HCT116 (cell line): ENCODE measurements around the gene EVA1A. TPM values are rescaled to one million over a fixed set of nuclear protein-coding genes. Genes with fewer than 3 reads are reported as not detected.

Source experiments
- ATAC-seq: fragments of 200-7000 bp; cut with Tn5 transposase; 2 replicates; pipeline ENCODE4 v1.9.1; 2020; ENCODE audit warnings: mild to moderate bottlenecking, moderate library complexity
- BruUV-seq: library from RNA; stranded (reverse); fragments of 400-500 nt; replicated peaks from 2 replicates; lab custom pipeline; 2021; lab: Mats Ljungman, UMichigan
- CTCF ChIA-PET: fragments of 300-600 bp; sonication (Branson Sonifier 250); formaldehyde crosslinking; loops from one replicate; lab custom pipeline; 2021; ENCODE audit warnings: antibody characterized with exemption; lab: Charles Lee
- POLR2A ChIA-PET: fragments of 300-600, 350-600 bp; sonication (Branson Sonifier 250); formaldehyde crosslinking; loops from one replicate; lab custom pipeline; 2021; ENCODE audit warnings: antibody characterized with exemption; lab: Charles Lee
- RAD21 ChIA-PET, 2 experiments: fragments of 300-600 bp; sonication (Branson Sonifier 250); formaldehyde crosslinking; loops; one replicate each; lab custom pipeline; 2023; ENCODE audit warnings: low total read pairs in 2 of 2; ENCODE audit not compliant: uncharacterized antibody in 2 of 2, unreplicated experiment in 2 of 2, low non-redundant PET in 1 of 2; lab: Charles Lee
- DNase-seq: peaks from one replicate; pipeline ENCODE4 v3.0.0-alpha.2; 2010; ENCODE audit warnings: low read depth, low spot score
- H2AFZ ChIP-seq: fragments of 200-600 bp; shearing (Covaris generic), sonication (generic); 2 replicates; pipeline ENCODE4 v1.6.1; 2017; ENCODE audit warnings: low read depth, mixed run types, mixed read lengths, antibody characterized with exemption, low read length; ENCODE audit not compliant: poor library complexity, severe bottlenecking
- H3K27ac ChIP-seq: 2 replicates; pipeline ENCODE4 v1.5.1; 2012; ENCODE audit warnings: low read depth, low read length
- H3K27me3 ChIP-seq: fragments of 200-600 bp; sonication (generic); 2 replicates; pipeline ENCODE4 v1.6.1; 2016; ENCODE audit warnings: mixed run types, low read length, mixed read lengths; ENCODE audit not compliant: insufficient read depth
- H3K36me3 ChIP-seq, 2 experiments: fragments of 200-500 bp in 1 of 2; fragments of 200-600 bp in 1 of 2; sonication (Bioruptor generic) in 1 of 2; sonication (generic) in 1 of 2; 2 replicates each; pipeline versions ENCODE4 v1.5.1 to v1.6.1; 2014 to 2016; ENCODE audit warnings: low read length in 2 of 2, inconsistent platforms in 1 of 2, mixed read lengths in 1 of 2, mixed run types in 1 of 2; ENCODE audit not compliant: insufficient read depth in 2 of 2, control insufficient read depth in 1 of 2
- H3K4me1 ChIP-seq, 2 experiments: fragments of 200-600 bp in 1 of 2; sonication (generic) in 1 of 2; 2 replicates each; pipeline versions ENCODE4 v1.5.1 to v1.6.1; 2012 to 2017; ENCODE audit warnings: low read length in 2 of 2, inconsistent platforms in 1 of 2, mild to moderate bottlenecking in 1 of 2, mixed read lengths in 1 of 2, mixed run types in 1 of 2, moderate library complexity in 1 of 2; ENCODE audit not compliant: insufficient read depth in 2 of 2, control insufficient read depth in 1 of 2
- H3K4me2 ChIP-seq: fragments of 200-600 bp; sonication (generic); 2 replicates; pipeline ENCODE4 v1.6.1; 2017; ENCODE audit warnings: mixed run types, low read length, mixed read lengths
- H3K4me3 ChIP-seq, 2 experiments: fragments of 200-600 bp in 1 of 2; sonication (generic) in 1 of 2; replicated peaks in 1 of 2; 2 replicates each; pipeline ENCODE4 v1.5.1; 2011 to 2016; ENCODE audit warnings: low read length in 2 of 2, control low read depth in 1 of 2, low read depth in 1 of 2, mild to moderate bottlenecking in 1 of 2, mixed read lengths in 1 of 2, mixed run types in 1 of 2
- H3K79me2 ChIP-seq: fragments of 200-600 bp; sonication (generic); 2 replicates; pipeline ENCODE4 v1.6.1; 2017; ENCODE audit warnings: mild to moderate bottlenecking, mixed run types, low read length, moderate library complexity, mixed read lengths; ENCODE audit not compliant: insufficient read depth
- H3K9ac ChIP-seq: fragments of 200-600 bp; sonication (generic); 2 replicates; pipeline ENCODE4 v1.6.1; 2016; ENCODE audit warnings: low read length, mixed read lengths
- H3K9me2 ChIP-seq: fragments of 200-600 bp; sonication (generic), shearing (Covaris generic); 2 replicates; pipeline ENCODE4 v1.6.1; 2017; ENCODE audit warnings: mixed run types, mild to moderate bottlenecking, moderate library complexity; ENCODE audit not compliant: insufficient read depth
- H3K9me3 ChIP-seq, 2 experiments: fragments of 200-500 bp in 1 of 2; fragments of 200-600 bp in 1 of 2; sonication (Bioruptor generic) in 1 of 2; sonication (generic) in 1 of 2; 2 replicates each; pipeline ENCODE4 v1.6.1; 2014 to 2017; ENCODE audit warnings: low read length in 2 of 2, mixed read lengths in 2 of 2, inconsistent platforms in 1 of 2, low read depth in 1 of 2, mild to moderate bottlenecking in 1 of 2, mixed run types in 1 of 2, moderate library complexity in 1 of 2; ENCODE audit not compliant: control insufficient read depth in 1 of 2, insufficient read depth in 1 of 2
- H4K20me1 ChIP-seq: fragments of 200-600 bp; sonication (generic), shearing (Covaris generic); 2 replicates; pipeline ENCODE4 v1.6.1; 2017; ENCODE audit warnings: mixed run types, mild to moderate bottlenecking, moderate library complexity; ENCODE audit not compliant: insufficient read depth
- CBX3 ChIP-seq: IDR thresholded peaks from 2 replicates; pipeline ENCODE4 v1.6.1; 2012; ENCODE audit warnings: low read depth
- CEBPB ChIP-seq: IDR thresholded peaks from 2 replicates; pipeline ENCODE4 v1.6.1; 2012; ENCODE audit warnings: low read depth
- CTCF ChIP-seq, 3 experiments: fragments of 200-600 bp in 1 of 3; sonication (generic) in 1 of 3; IDR thresholded peaks in 2 of 3; conservative IDR thresholded peaks in 1 of 3; 2 replicates each; pipeline ENCODE4 v1.5.1; 2012 to 2017; ENCODE audit warnings: low read depth in 2 of 3, low read length in 2 of 3, antibody characterized with exemption in 1 of 3, borderline replicate concordance in 1 of 3, control low read depth in 1 of 3, mild to moderate bottlenecking in 1 of 3, mixed read lengths in 1 of 3, mixed run types in 1 of 3, moderate library complexity in 1 of 3; ENCODE audit not compliant: insufficient read depth in 1 of 3
- ELF1 ChIP-seq: IDR thresholded peaks from 2 replicates; pipeline ENCODE4 v1.6.1; 2012; ENCODE audit warnings: low read depth, borderline replicate concordance
- FOSL1 ChIP-seq: IDR thresholded peaks from 2 replicates; pipeline ENCODE4 v1.6.1; 2012; ENCODE audit warnings: low read depth
- MAX ChIP-seq: IDR thresholded peaks from 2 replicates; pipeline ENCODE4 v1.6.1; 2012
- POLR2A ChIP-seq: IDR thresholded peaks from 2 replicates; pipeline ENCODE4 v1.7.0; 2011; ENCODE audit warnings: borderline replicate concordance; ENCODE audit not compliant: insufficient read depth, insufficient read length; ENCODE audit errors: extremely low read depth
- RAD21 ChIP-seq: IDR thresholded peaks from 2 replicates; pipeline ENCODE4 v1.6.1; 2012; ENCODE audit warnings: low read depth, mild to moderate bottlenecking
- REST ChIP-seq: IDR thresholded peaks from 2 replicates; pipeline ENCODE4 v1.6.1; 2012; ENCODE audit warnings: low read depth
- SP1 ChIP-seq: IDR thresholded peaks from 2 replicates; pipeline ENCODE4 v1.6.1; 2012; ENCODE audit warnings: low read depth
- SRF ChIP-seq: IDR thresholded peaks from 2 replicates; pipeline ENCODE4 v1.6.1; 2012; ENCODE audit warnings: low read depth
- ZFX ChIP-seq: fragments of 450-650 bp; IDR thresholded peaks from 2 replicates; pipeline ENCODE4 v1.6.1; 2017
- intact Hi-C: fragments of 100-400 bp; cut with micrococcal nuclease; formaldehyde crosslinking; loops from 2 replicates; pipeline ENCODE4 v1.10.0; 2022
- total RNA-seq: library from RNA; stranded (reverse); gene quantifications from one replicate; pipeline ENCODE4 v1.2.1, GENCODE V29; 2021; ENCODE audit not compliant: unreplicated experiment

The EVA1A gene
- total RNA-seq, 1 experiment from 2014 or later, result 2.8 TPM

DNA sequence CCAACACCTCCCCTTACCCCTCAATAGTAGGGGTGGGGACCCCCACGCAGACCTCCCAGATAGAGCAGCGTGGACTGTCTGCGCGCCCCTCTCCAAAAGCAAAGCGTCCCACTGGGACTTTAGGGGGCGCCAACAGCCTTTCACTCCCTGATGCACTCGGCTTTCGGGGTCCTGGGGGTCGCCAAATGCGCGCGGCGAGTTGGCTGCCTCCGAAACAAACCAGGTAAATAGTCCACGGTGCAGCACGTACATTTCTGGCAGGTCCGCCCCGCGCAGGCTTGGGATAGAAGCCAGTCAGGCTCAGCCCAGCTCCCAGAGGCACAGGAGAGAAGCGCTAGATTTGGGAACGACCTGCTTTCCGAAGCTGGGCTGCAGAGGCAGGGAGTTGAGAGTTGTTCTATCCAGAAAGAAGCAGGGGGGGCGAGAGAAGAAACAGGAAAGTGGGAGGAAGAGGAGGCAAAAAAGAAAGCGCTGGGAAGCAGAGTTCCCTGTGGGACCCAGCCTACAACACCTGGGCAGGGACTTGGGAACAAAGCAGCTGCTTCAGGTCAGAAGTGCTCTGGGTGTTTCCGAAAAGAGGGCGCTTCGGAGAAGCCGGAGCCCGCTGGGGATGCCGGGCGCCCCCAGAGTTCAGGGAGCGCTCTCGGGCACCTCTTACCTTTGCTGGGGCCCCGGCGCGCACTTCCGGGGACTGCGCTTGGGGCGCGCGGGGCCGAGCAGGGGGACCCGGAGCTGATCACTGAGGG lies 544 bp downstream of the EVA1A start:
- no TSS peak for BruUV-seq
- ChIA-PET POLR2A (no interaction called here), CTCF (no interaction called here), RAD21 (no interaction called here)
- DNase-seq, result no peak
- Histone ChIP-seq H3K4me1 (peaks cover 4 to 6% of the 10 kb centered on the region in 2 experiments; a peak in 2 of 4 replicates), H2AFZ (peak overlapping the region; percentile 16), H3K79me2 (no peaks in the 10 kb centered on the region), H3K9me3 (no peaks in the 10 kb centered on the region), H3K4me3 (peak overlapping the region; percentile 49 to 57), H3K36me3 (no peaks in the 10 kb centered on the region), H4K20me1 (no peaks in the 10 kb centered on the region), H3K9me2 (no peaks in the 10 kb centered on the region), H3K4me2 (peak overlapping the region; percentile 78), H3K27ac (peak overlapping the region; percentile 47; the same call in 1 of the 2 replicates), H3K27me3 (peaks cover 19% of the 10 kb centered on the region), H3K9ac (peak overlapping the region; percentile 36)
- no peak for TF ChIP-seq ZFX
- no peak for TF ChIP-seq CBX3
- TF ChIP-seq CTCF (IDR thresholded peaks at IDR 0.05 in 2 of 3, conservative IDR thresholded peaks at IDR 0.05 in 1 of 3; ENCODE audit: borderline replicate concordance in 1 of 3, insufficient read depth in 1 of 3, low read depth in 2 of 3, low read length in 2 of 3), result peak; percentile 14 to 37 (median 21); a peak in 3 of 6 replicates
- no peak for TF ChIP-seq FOSL1
- TF ChIP-seq SRF, result no peak
- TF ChIP-seq RAD21, result 0 out of 2 replicates have a peak, but pooled peaks have one; percentile 18
- TF ChIP-seq CEBPB, result no peak
- intact Hi-C loops, result no loop called here
- ATAC-seq, result peak; percentile 67

GRCh38 chr2:75559680-75560021 lies 1.1 kb downstream of the EVA1A start:
- Histone ChIP-seq H4K20me1 (no peaks in the 10 kb centered on the region), H2AFZ (no peak overlapping the region), H3K9me2 (no peaks in the 10 kb centered on the region), H3K27me3 (peaks cover 25% of the 10 kb centered on the region), H3K4me2 (peak overlapping the region; percentile 78), H3K4me3 (peak overlapping the region; percentile 49 to 57), H3K79me2 (no peaks in the 10 kb centered on the region), H3K9me3 (no peaks in the 10 kb centered on the region), H3K9ac (no peak overlapping the region), H3K27ac (no peak overlapping the region), H3K36me3 (no peaks in the 10 kb centered on the region), H3K4me1 (peaks cover 4 to 6% of the 10 kb centered on the region in 2 experiments; a peak in 2 of 4 replicates)
- TF ChIP-seq REST, result no peak
- TF ChIP-seq SP1, result no peak
- TF ChIP-seq POLR2A, result no peak
- no peak for TF ChIP-seq ELF1
- TF ChIP-seq MAX, result no peak
- RAD21 ChIA-PET, result no interaction called here
- intact Hi-C loops, result no loop called here
- POLR2A ChIA-PET, result no interaction called here
- BruUV-seq, result no TSS peak
- DNase-seq (no peak), ATAC-seq (no peak)
- CTCF ChIA-PET, result no interaction called here
